ENCODE results near the gene PDE4B. TPM values are rescaled to one million over a fixed set of nuclear protein-coding genes. Genes with fewer than 3 reads are reported as not detected.

PDE4B gene
- total RNA-seq, 2 experiments from 2014 or later = 42.2 to 71.2 TPM

GRCh38 chr1:66292944-66293343 is 500.2 kb downstream of the PDE4B start:
- Mint-ChIP-seq H3K4me1 (peaks cover 38% of the 10 kb centered on the region), H3K9me3 (ENCODE audit: low read depth) (no peaks in the 10 kb centered on the region), H3K27ac (no peak overlapping the region), H3K27me3 (no peaks in the 10 kb centered on the region), H3K36me3 (peaks cover 16% of the 10 kb centered on the region), H3K4me3 (no peak overlapping the region)
- ATAC-seq (no peak), DNase-seq (no peak)
- CTCF ChIA-PET = no interaction called here

- CTCF ChIA-PET = interaction anchor here (0.9 to 1.6 kb wide), 4 partner anchors 13 to 70 kb away, joined by 3 to 4 read pairs (median 3); no protein-coding TSS in a partner anchor
- H3K27me3 Mint-ChIP-seq = no peaks in the 10 kb centered on the region
- peaks cover 28% of the 10 kb centered on the region for H3K4me1 Mint-ChIP-seq
- no peak overlapping the region for H3K27ac Mint-ChIP-seq
- H3K36me3 Mint-ChIP-seq = peaks cover 4% of the 10 kb centered on the region
- ATAC-seq = peak; percentile 64
- no peaks in the 10 kb centered on the region for H3K9me3 Mint-ChIP-seq (ENCODE audit: low read depth)
- H3K4me3 Mint-ChIP-seq = no peak overlapping the region
- no peak for DNase-seq
Measured at GRCh38 chr1:66294707-66295370, 502.1 kb downstream of the PDE4B start.

GRCh38 chr1:66295803-66296202 is 503.1 kb downstream of the PDE4B start:
- H3K4me1 Mint-ChIP-seq = peaks cover 29% of the 10 kb centered on the region
- H3K27ac Mint-ChIP-seq = no peak overlapping the region
- CTCF ChIA-PET = no interaction called here
- no peaks in the 10 kb centered on the region for H3K9me3 Mint-ChIP-seq (ENCODE audit: low read depth)
- ATAC-seq (no peak), DNase-seq (no peak)
- H3K27me3 Mint-ChIP-seq = no peaks in the 10 kb centered on the region
- H3K4me3 Mint-ChIP-seq = no peak overlapping the region
- peaks cover 3% of the 10 kb centered on the region for H3K36me3 Mint-ChIP-seq

GRCh38 chr1:66296370-66296769 is 503.7 kb downstream of the PDE4B start:
- no peaks in the 10 kb centered on the region for H3K27me3 Mint-ChIP-seq
- H3K9me3 Mint-ChIP-seq (ENCODE audit: low read depth) = no peaks in the 10 kb centered on the region
- no peak overlapping the region for H3K27ac Mint-ChIP-seq
- CTCF ChIA-PET = no interaction called here
- DNase-seq (no peak), ATAC-seq (no peak)
- H3K36me3 Mint-ChIP-seq = peaks cover 2% of the 10 kb centered on the region
- peaks cover 29% of the 10 kb centered on the region for H3K4me1 Mint-ChIP-seq
- no peak overlapping the region for H3K4me3 Mint-ChIP-seq

- no peak for ATAC-seq
- CTCF ChIA-PET = no interaction called here
- no peak for DNase-seq
- H3K4me3 Mint-ChIP-seq = no peak overlapping the region
- H3K27me3 Mint-ChIP-seq = no peaks in the 10 kb centered on the region
- peaks cover 29% of the 10 kb centered on the region for H3K4me1 Mint-ChIP-seq
- H3K9me3 Mint-ChIP-seq (ENCODE audit: low read depth) = no peaks in the 10 kb centered on the region
- H3K27ac Mint-ChIP-seq = no peak overlapping the region
- peaks cover 2% of the 10 kb centered on the region for H3K36me3 Mint-ChIP-seq
Measured at GRCh38 chr1:66296951-66297350, 504.3 kb downstream of the PDE4B start.

- no peak overlapping the region for H3K27ac Mint-ChIP-seq
- peaks cover 43% of the 10 kb centered on the region for H3K4me1 Mint-ChIP-seq
- no peak for ATAC-seq
Measured at GRCh38 chr1:66298464-66298863, 505.8 kb downstream of the PDE4B start.

GRCh38 chr1:66300280-66300971 is 507.7 kb downstream of the PDE4B start:
- H3K9me3 Mint-ChIP-seq (ENCODE audit: low read depth) = no peaks in the 10 kb centered on the region
- CTCF ChIA-PET = interaction anchor here (1.0 to 4.5 kb wide), 11 partner anchors 9 to 146 kb away, joined by 3 to 21 read pairs (median 5); no protein-coding TSS in a partner anchor
- H3K27me3 Mint-ChIP-seq = no peaks in the 10 kb centered on the region
- ATAC-seq = no peak
- peak overlapping the region; percentile 66 for H3K4me3 Mint-ChIP-seq
- H3K4me1 Mint-ChIP-seq = peaks cover 42% of the 10 kb centered on the region
- H3K36me3 Mint-ChIP-seq = peaks cover 3% of the 10 kb centered on the region
- H3K27ac Mint-ChIP-seq = peak overlapping the region; percentile 89
- DNase-seq = no peak

More at GRCh38 chr1:66298464-66298863, 505.8 kb downstream of the PDE4B start:
- peaks cover 2% of the 10 kb centered on the region for H3K36me3 Mint-ChIP-seq
- H3K9me3 Mint-ChIP-seq (ENCODE audit: low read depth) = no peaks in the 10 kb centered on the region
- H3K27me3 Mint-ChIP-seq = no peaks in the 10 kb centered on the region
- no peak overlapping the region for H3K4me3 Mint-ChIP-seq
- no peak for DNase-seq
- CTCF ChIA-PET = interaction anchor here (0.9 to 1.1 kb wide), 2 partner anchors 32 to 72 kb away, joined by 3 to 4 read pairs; no protein-coding TSS in a partner anchor

GRCh38 chr1:66300972-66301451 is 508.3 kb downstream of the PDE4B start:
- H3K9me3 Mint-ChIP-seq (ENCODE audit: low read depth) = no peaks in the 10 kb centered on the region
- DNase-seq (peak; percentile 73), ATAC-seq (peak; percentile 93)
- peaks cover 3% of the 10 kb centered on the region for H3K36me3 Mint-ChIP-seq
- CTCF ChIA-PET = interaction anchor here (0.9 to 4.5 kb wide), 15 partner anchors 10 to 145 kb away, joined by 3 to 21 read pairs (median 4); no protein-coding TSS in a partner anchor
- peak overlapping the region; percentile 89 for H3K27ac Mint-ChIP-seq
- peaks cover 39% of the 10 kb centered on the region for H3K4me1 Mint-ChIP-seq
- H3K4me3 Mint-ChIP-seq = peak overlapping the region; percentile 66
- no peaks in the 10 kb centered on the region for H3K27me3 Mint-ChIP-seq

GRCh38 chr1:66302184-66302742 is 509.6 kb downstream of the PDE4B start:
- no peaks in the 10 kb centered on the region for H3K27me3 Mint-ChIP-seq
- peaks cover 39% of the 10 kb centered on the region for H3K4me1 Mint-ChIP-seq
- ATAC-seq = no peak
- H3K36me3 Mint-ChIP-seq = peaks cover 3% of the 10 kb centered on the region
- no peaks in the 10 kb centered on the region for H3K9me3 Mint-ChIP-seq (ENCODE audit: low read depth)
- peak overlapping the region; percentile 89 for H3K27ac Mint-ChIP-seq
- CTCF ChIA-PET = interaction anchor here (0.7 to 4.5 kb wide), 12 partner anchors 10 to 134 kb away, joined by 3 to 21 read pairs (median 4); no protein-coding TSS in a partner anchor
- H3K4me3 Mint-ChIP-seq = no peak overlapping the region
- no peak for DNase-seq

GRCh38 chr1:66302815-66303214 is 510.1 kb downstream of the PDE4B start:
- Mint-ChIP-seq H3K4me1 (peaks cover 39% of the 10 kb centered on the region), H3K4me3 (peak overlapping the region; percentile 35), H3K27me3 (no peaks in the 10 kb centered on the region), H3K9me3 (ENCODE audit: low read depth) (no peaks in the 10 kb centered on the region), H3K27ac (peak overlapping the region; percentile 89), H3K36me3 (peaks cover 3% of the 10 kb centered on the region)
- CTCF ChIA-PET = interaction anchor here (0.9 to 4.5 kb wide), 9 partner anchors 9 to 133 kb away, joined by 3 to 21 read pairs (median 4); no protein-coding TSS in a partner anchor
- DNase-seq (no peak), ATAC-seq (peak; percentile 40)

GRCh38 chr1:66303646-66304045 is 511.0 kb downstream of the PDE4B start:
- ATAC-seq (no peak), DNase-seq (no peak)
- CTCF ChIA-PET = interaction anchor here (1.0 to 4.5 kb wide), 6 partner anchors 22 to 47 kb away, joined by 3 to 21 read pairs (median 4); no protein-coding TSS in a partner anchor
- Mint-ChIP-seq H3K4me1 (peaks cover 36% of the 10 kb centered on the region), H3K36me3 (peaks cover 3% of the 10 kb centered on the region), H3K27me3 (no peaks in the 10 kb centered on the region), H3K9me3 (ENCODE audit: low read depth) (no peaks in the 10 kb centered on the region), H3K27ac (no peak overlapping the region), H3K4me3 (no peak overlapping the region)

GRCh38 chr1:66304128-66304527 is 511.4 kb downstream of the PDE4B start:
- peaks cover 36% of the 10 kb centered on the region for H3K4me1 Mint-ChIP-seq
- H3K36me3 Mint-ChIP-seq = peaks cover 3% of the 10 kb centered on the region
- DNase-seq = no peak
- ATAC-seq = no peak
- CTCF ChIA-PET = interaction anchor here (1.2 kb wide), 1 partner anchor 47 kb away, joined by 5 read pairs; no protein-coding TSS in a partner anchor
- H3K27ac Mint-ChIP-seq = no peak overlapping the region
- no peaks in the 10 kb centered on the region for H3K27me3 Mint-ChIP-seq
- H3K4me3 Mint-ChIP-seq = no peak overlapping the region
- no peaks in the 10 kb centered on the region for H3K9me3 Mint-ChIP-seq (ENCODE audit: low read depth)

- CTCF ChIA-PET = interaction anchor here (1.4 to 2.1 kb wide), 2 partner anchors 23 to 26 kb away, joined by 3 to 10 read pairs; no protein-coding TSS in a partner anchor
- no peak overlapping the region for H3K27ac Mint-ChIP-seq
- no peak for DNase-seq
- peaks cover 3% of the 10 kb centered on the region for H3K36me3 Mint-ChIP-seq
- no peak overlapping the region for H3K4me3 Mint-ChIP-seq
- ATAC-seq = no peak
- no peaks in the 10 kb centered on the region for H3K27me3 Mint-ChIP-seq
- H3K4me1 Mint-ChIP-seq = peaks cover 28% of the 10 kb centered on the region
- no peaks in the 10 kb centered on the region for H3K9me3 Mint-ChIP-seq (ENCODE audit: low read depth)
Measured at GRCh38 chr1:66305927-66306326, 513.2 kb downstream of the PDE4B start.
